ENCODE results near the gene SFPQ.
"Not testable (repeated sequence)": the region's sequence is repeated elsewhere in the genome, so short reads cannot be mapped to it uniquely, and the experiment has no call there.

DNA sequence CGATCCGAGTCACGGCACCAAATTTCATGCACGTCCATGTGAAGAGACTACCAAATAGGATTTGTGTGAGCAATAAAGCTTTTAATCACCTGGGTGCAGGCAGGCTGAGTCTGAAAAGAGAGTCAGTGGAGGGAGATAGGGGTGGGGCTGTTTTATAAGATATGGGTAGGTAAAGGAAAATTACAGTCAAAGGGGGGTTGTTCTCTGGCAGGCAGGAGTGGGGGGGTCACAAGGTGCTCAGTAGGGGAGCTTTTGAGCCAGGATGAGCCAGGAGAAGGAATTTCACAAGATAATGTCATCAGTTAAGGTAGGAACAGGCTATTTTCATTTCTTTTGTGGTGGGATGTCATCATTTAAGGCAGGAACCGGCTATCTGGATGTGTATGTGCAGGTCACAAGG, 55.4 kb downstream of the SFPQ start:
- not testable (repeated sequence) for TF ChIP-seq POLR2AphosphoS5 (IDR thresholded peaks at IDR 0.05; ENCODE audit: low read depth, low read length); TAF1 (IDR thresholded peaks at IDR 0.05; ENCODE audit: low read depth, low read length); POLR2A (IDR thresholded peaks at IDR 0.05; ENCODE audit: low read depth, low read length); PAX5 (IDR thresholded peaks at IDR 0.05; ENCODE audit: insufficient read depth, low read length, severe bottlenecking); SPI1 (IDR thresholded peaks at IDR 0.05; ENCODE audit: low read depth, low read length); POU2F2 (IDR thresholded peaks at IDR 0.05; ENCODE audit: low read depth, low read length)

Data from GM12891 (cell line).